OCI-M2 (cell line): ENCODE data around the gene HS3ST2.
"Not testable (repeated sequence)": the region's sequence is repeated elsewhere in the genome, so short reads cannot be mapped to it uniquely, and the experiment has no call there.

Experiments
- DNase-seq: peaks from one replicate; lab custom pipeline; 2025; ENCODE audit not compliant: unreplicated experiment; lab: John Stamatoyannopoulos, UW

Gene HS3ST2

GRCh38 chr16:22929461-22929860, 115.5 kb downstream of the HS3ST2 start:
- no peak for DNase-seq

GRCh38 chr16:22932032-22932771, 118.2 kb downstream of the HS3ST2 start:
- DNase-seq: no peak

- DNase-seq: no peak
These were observed 119.2 kb downstream of the HS3ST2 start for GRCh38 chr16:22933173-22933572.

- DNase-seq: no peak
These were observed 120.8 kb downstream of the HS3ST2 start for GRCh38 chr16:22934786-22935185.

- no peak for DNase-seq
These were observed 123.2 kb downstream of the HS3ST2 start for GRCh38 chr16:22937169-22937568.

- DNase-seq: no peak
These were observed 124.7 kb downstream of the HS3ST2 start for GRCh38 chr16:22938647-22939046.

- DNase-seq: not testable (repeated sequence)
These were observed 125.9 kb downstream of the HS3ST2 start for GRCh38 chr16:22939744-22940363.

- DNase-seq: no peak
These were observed 128.1 kb downstream of the HS3ST2 start for GRCh38 chr16:22941970-22942501.

- no peak for DNase-seq
These were observed 128.8 kb downstream of the HS3ST2 start for GRCh38 chr16:22942811-22943210.

GRCh38 chr16:22945361-22945760, 131.4 kb downstream of the HS3ST2 start:
- no peak for DNase-seq

- DNase-seq: no peak
These were observed 132.5 kb downstream of the HS3ST2 start for GRCh38 chr16:22946433-22946832.

- DNase-seq: no peak
These were observed 134.2 kb downstream of the HS3ST2 start for GRCh38 chr16:22948058-22948602.

GRCh38 chr16:22948603-22949368, 134.8 kb downstream of the HS3ST2 start:
- no peak for DNase-seq

GRCh38 chr16:22955461-22956070, 141.6 kb downstream of the HS3ST2 start:
- DNase-seq: no peak

- DNase-seq: no peak
These were observed 147.2 kb downstream of the HS3ST2 start for GRCh38 chr16:22961206-22961605.

GRCh38 chr16:22962905-22963304, 148.9 kb downstream of the HS3ST2 start:
- DNase-seq: no peak
